Measurements from ENCODE around the gene TCF7L1.
A peak's percentile ranks its signal among the peaks of the same experiment; 100 is the strongest.

Gene TCF7L1, protein sequence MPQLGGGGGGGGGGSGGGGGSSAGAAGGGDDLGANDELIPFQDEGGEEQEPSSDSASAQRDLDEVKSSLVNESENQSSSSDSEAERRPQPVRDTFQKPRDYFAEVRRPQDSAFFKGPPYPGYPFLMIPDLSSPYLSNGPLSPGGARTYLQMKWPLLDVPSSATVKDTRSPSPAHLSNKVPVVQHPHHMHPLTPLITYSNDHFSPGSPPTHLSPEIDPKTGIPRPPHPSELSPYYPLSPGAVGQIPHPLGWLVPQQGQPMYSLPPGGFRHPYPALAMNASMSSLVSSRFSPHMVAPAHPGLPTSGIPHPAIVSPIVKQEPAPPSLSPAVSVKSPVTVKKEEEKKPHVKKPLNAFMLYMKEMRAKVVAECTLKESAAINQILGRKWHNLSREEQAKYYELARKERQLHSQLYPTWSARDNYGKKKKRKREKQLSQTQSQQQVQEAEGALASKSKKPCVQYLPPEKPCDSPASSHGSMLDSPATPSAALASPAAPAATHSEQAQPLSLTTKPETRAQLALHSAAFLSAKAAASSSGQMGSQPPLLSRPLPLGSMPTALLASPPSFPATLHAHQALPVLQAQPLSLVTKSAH

DNA sequence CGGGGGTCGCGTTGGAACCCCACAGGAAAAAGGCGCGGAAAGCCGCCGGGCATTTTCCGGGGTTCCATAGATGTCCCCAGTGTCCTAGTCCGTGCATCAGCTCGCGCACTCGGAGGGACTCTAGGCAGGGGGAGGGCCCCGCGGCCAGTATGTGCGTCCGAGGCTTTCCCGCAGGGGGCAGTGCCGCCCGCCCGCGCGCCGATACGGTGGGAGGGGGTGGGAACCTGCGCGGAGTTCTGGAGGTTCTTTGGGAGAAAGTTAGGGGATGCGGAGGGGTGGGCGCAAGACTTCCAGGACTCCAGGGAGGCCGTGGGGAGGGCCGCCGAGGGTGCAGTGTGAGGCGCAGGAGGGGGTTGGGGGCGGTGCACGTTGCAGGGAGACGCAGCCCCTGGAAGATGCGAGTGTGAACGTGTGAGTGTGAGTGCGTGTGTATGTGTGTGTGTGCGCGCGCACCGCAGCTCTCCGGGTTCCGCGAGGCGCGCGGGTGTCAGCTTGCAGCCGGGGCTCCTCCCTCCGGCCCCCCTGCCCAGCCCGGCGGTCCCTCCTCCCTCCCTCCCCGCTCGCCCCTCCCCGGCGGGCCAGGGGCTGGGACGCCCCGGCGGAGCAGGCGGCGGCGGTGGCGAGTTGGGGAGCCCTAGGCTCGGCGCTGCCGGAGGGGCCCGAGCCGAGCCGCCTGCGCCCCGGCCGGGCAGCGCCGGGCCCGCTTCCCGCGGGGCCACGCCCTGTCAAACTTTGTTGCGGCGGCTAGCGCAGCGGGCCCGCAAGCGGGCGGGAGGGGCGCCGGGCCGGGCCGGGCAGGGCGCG is at the start of gene TCF7L1:
Gene TCF7L1, plus strand, starts transcription at position 559 of the 804 bp plus-strand sequence. CDS start 293 bp downstream, outside the sequence.
- H3K36me3 Mint-ChIP-seq = no peaks in the 10 kb centered on the region
- H3K27me3 Mint-ChIP-seq = peaks cover 31% of the 10 kb centered on the region
- no peak within 1 kb of the TSS for H3K27ac Mint-ChIP-seq
- peaks cover 11% of the 10 kb centered on the region for H3K4me1 Mint-ChIP-seq (ENCODE audit: low read depth)
- H3K9me3 Mint-ChIP-seq (ENCODE audit: low read depth) = no peaks in the 10 kb centered on the region
- H3K4me3 Mint-ChIP-seq = peak within 1 kb of the TSS; percentile 79

DNA sequence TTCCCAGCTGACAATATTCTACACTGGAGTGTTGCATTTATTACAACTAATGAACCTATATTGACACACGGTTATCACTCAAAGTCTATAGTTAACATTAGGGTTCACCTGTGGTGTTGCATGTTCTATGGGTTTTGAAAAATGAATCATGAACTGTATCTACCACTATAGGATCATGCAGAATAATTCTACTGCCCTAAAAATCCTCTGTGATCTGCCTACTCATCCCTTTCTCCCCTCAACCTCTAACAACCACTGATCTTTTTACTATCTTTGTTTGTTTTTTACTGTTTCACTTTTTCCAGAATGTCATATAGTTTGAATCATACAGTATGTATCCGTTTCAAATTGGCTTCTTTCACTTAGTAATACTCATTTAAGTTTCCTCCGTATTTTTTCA is 47.6 kb upstream of the TCF7L1 start:
- Mint-ChIP-seq H3K27ac (no peak overlapping the region), H3K36me3 (peaks cover 9% of the 10 kb centered on the region), H3K4me1 (ENCODE audit: low read depth) (peaks cover 3% of the 10 kb centered on the region), H3K27me3 (peaks cover 11% of the 10 kb centered on the region), H3K4me3 (no peak overlapping the region), H3K9me3 (ENCODE audit: low read depth) (peaks cover 13% of the 10 kb centered on the region)

DNA sequence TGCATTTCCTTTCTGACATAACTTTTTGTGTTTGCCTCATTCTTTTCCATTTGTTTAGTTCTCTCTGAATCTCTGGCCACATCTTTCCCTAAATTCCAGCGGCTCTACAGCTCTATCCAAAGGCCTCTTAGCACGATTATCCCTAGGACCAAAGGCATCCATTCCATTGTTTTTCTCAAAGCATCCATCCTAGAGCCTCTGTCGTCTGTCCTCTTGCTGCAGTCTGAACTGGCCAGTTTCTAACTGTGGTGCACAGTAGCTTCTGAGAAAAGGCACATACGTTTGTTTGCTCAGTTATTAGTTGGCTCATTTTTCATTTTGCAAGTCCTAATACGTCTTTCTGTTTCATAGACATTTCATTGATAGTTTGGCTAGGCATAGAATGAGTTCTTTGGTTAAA is 45.7 kb upstream of the TCF7L1 start:
- peaks cover 2% of the 10 kb centered on the region for H3K36me3 Mint-ChIP-seq
- no peak overlapping the region for H3K4me3 Mint-ChIP-seq
- peaks cover 9% of the 10 kb centered on the region for H3K9me3 Mint-ChIP-seq (ENCODE audit: low read depth)
- peaks cover 3% of the 10 kb centered on the region for H3K4me1 Mint-ChIP-seq (ENCODE audit: low read depth)
- H3K27ac Mint-ChIP-seq = no peak overlapping the region
- peaks cover 11% of the 10 kb centered on the region for H3K27me3 Mint-ChIP-seq

DNA sequence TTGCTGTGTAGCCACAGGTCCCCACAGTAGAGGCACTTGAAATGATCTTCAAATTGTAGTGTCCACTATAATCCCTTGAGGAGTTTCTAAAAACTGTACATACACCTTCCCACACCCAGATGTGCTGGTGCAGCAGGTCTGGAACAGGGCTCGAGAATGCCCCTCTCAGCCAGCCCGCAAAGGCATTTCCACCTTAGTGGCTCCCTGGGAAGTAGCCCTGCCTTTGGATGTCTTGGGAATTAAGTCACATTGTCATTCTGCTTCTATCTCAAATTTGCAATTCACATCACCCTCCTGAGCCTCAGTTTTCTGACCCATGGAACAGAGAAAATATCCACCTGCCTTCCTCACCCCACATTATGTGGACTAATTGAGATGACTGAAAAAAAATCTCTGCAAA is 44.3 kb upstream of the TCF7L1 start:
- Mint-ChIP-seq H3K27me3 (peaks cover 3% of the 10 kb centered on the region), H3K36me3 (no peaks in the 10 kb centered on the region), H3K4me3 (no peak overlapping the region), H3K4me1 (ENCODE audit: low read depth) (peaks cover 3% of the 10 kb centered on the region), H3K27ac (no peak overlapping the region), H3K9me3 (ENCODE audit: low read depth) (no peaks in the 10 kb centered on the region)

DNA sequence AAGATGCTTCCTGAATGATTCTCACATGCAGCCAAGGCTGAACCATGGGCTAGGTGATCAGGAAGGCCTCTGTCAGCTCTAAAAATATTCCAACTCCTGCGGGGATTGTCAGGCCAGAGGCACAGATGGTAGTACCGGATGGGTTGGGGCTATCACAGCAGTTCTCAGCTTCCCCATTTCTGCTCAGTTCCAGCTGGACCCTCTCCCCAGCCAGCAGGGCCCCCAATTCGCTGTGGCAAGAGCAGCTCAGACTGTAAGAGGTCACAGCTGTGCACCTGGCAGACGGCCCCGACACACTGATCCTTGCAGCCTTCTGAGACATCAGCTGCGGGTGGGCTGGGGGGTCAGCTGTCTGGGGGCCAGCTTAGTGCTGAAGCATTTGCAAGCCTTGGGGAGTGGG is 43.6 kb upstream of the TCF7L1 start:
- Mint-ChIP-seq H3K27me3 (no peaks in the 10 kb centered on the region), H3K4me1 (ENCODE audit: low read depth) (peaks cover 3% of the 10 kb centered on the region), H3K4me3 (no peak overlapping the region), H3K27ac (no peak overlapping the region), H3K36me3 (no peaks in the 10 kb centered on the region), H3K9me3 (ENCODE audit: low read depth) (no peaks in the 10 kb centered on the region)

DNA sequence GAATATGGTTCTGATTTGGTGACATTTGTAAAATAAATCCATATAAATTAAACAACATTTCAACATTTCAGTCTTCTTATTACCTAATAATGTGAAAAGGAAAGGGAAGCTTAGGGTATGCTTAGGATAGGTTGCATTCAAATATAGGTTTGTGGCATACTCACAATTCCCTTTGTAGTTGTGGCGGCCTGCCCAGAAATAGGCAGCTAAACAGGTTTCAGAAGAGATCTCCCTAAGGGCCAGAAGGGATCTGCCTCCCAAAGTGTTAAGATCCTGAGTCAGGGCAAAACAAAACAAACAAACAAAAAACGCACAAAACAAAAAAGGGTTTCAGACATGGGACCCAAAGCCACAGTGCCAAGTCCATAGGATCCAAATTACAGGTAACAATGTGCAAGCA is 41.4 kb upstream of the TCF7L1 start:
- H3K27ac Mint-ChIP-seq = no peak overlapping the region
- H3K27me3 Mint-ChIP-seq = no peaks in the 10 kb centered on the region

DNA sequence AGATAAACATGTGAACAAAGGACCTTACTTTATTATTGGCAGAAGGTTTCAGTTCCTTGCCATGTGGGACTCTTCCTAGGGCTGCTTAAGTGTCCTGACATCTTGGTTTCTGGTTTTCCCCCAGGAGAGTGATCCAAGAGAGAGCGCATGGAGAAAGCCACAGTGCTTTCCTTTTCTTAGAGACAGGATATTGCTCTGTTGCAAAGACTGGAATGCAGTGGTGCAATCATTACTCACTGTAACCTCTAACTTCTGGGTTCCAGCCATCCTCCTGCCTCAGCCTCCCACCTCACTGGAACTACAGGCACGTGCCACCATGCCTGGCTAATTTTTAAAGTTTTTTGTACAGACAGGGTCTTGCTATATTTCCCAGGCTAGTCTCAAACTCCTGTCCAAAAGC is 38.1 kb upstream of the TCF7L1 start:
- Mint-ChIP-seq H3K27me3 (peaks cover 4% of the 10 kb centered on the region), H3K4me1 (ENCODE audit: low read depth) (no peaks in the 10 kb centered on the region), H3K4me3 (no peak overlapping the region)

More for the DNA sequence above, 41.4 kb upstream of the TCF7L1 start:
- no peaks in the 10 kb centered on the region for H3K36me3 Mint-ChIP-seq
- no peak overlapping the region for H3K4me3 Mint-ChIP-seq
- no peaks in the 10 kb centered on the region for H3K4me1 Mint-ChIP-seq (ENCODE audit: low read depth)
- no peaks in the 10 kb centered on the region for H3K9me3 Mint-ChIP-seq (ENCODE audit: low read depth)

DNA sequence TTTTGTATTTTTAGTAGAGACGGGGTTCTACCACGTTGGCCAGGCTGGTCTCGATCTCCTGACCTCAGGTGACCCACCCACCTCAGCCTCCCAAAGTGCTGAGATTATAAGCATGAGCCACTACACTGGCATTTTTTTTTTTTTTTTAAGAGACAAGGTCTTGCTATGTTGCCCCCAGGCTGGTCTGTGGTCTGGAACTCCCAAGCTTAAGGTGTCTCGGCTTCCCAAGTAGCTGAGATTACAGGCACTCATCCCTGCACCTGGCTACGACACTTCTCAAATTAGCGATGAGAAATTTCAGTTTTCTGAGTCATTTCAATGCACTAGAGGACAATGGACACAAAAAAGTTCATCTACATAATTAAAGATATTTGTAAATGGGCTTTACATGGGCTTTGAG is 36.6 kb upstream of the TCF7L1 start:
- Mint-ChIP-seq H3K27me3 (peaks cover 4% of the 10 kb centered on the region), H3K9me3 (ENCODE audit: low read depth) (no peaks in the 10 kb centered on the region), H3K4me3 (no peak overlapping the region)

More for the DNA sequence above, 38.1 kb upstream of the TCF7L1 start:
- H3K9me3 Mint-ChIP-seq (ENCODE audit: low read depth) = no peaks in the 10 kb centered on the region
- H3K36me3 Mint-ChIP-seq = no peaks in the 10 kb centered on the region
- H3K27ac Mint-ChIP-seq = no peak overlapping the region

DNA sequence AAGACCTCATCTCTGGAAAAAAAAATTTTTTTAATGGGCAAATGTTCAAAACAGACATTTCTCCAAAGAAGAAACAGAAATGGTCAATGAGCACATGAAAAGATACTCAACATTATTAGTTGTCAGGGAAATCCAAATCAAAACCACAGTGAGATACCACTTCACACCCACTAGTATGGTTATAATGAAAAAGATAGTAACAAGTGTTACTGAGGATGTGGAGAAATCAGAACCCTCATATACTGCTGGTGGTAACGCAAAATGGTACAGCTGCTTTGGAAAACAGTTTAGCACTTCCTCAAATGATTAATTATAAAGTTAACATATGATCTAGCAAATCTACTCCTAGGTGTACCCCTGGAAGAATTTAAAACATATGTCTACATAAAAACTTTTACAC is 29.0 kb upstream of the TCF7L1 start:
- Mint-ChIP-seq H3K9me3 (ENCODE audit: low read depth) (no peaks in the 10 kb centered on the region), H3K4me1 (ENCODE audit: low read depth) (no peaks in the 10 kb centered on the region), H3K27me3 (peaks cover 2% of the 10 kb centered on the region), H3K27ac (no peak overlapping the region), H3K36me3 (no peaks in the 10 kb centered on the region), H3K4me3 (no peak overlapping the region)

More for the DNA sequence above, 36.6 kb upstream of the TCF7L1 start:
- H3K36me3 Mint-ChIP-seq = no peaks in the 10 kb centered on the region
- H3K4me1 Mint-ChIP-seq (ENCODE audit: low read depth) = no peaks in the 10 kb centered on the region
- H3K27ac Mint-ChIP-seq = no peak overlapping the region

DNA sequence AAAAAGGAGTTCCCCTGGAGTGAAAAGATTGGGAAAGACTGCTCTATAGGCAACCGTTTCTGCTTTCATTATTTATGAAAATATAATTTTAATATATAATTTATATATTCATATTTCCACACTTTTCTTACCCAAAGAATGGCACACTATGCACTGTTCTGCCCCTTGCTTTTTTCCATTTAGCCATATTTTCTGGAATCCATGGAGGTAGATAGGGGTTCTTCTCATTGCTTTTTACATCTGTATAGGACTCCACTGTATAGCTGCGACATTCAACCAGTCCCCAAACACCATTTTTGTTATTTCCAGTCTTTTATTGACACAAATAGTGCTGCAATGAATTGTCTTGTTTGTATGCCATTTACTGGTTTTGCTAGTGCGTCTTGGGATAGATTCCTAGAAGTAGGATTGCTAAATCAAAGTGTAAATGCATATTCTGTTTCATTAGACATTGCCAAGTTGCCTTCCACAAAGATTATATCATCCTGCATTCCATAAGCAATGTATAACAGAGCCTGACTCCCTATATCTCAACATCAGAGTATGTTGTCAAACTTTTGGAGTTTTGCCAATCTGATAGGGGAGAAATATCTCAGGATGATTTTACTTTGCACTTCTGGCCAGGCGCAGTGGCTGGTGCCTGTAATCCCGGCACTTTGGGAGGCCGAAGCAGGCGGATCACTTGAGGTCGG is 26.6 kb upstream of the TCF7L1 start:
- H3K4me3 Mint-ChIP-seq = no peak overlapping the region
- H3K27ac Mint-ChIP-seq = no peak overlapping the region
- no peaks in the 10 kb centered on the region for H3K9me3 Mint-ChIP-seq (ENCODE audit: low read depth)
- no peaks in the 10 kb centered on the region for H3K36me3 Mint-ChIP-seq
- H3K4me1 Mint-ChIP-seq (ENCODE audit: low read depth) = no peaks in the 10 kb centered on the region
- H3K27me3 Mint-ChIP-seq = peaks cover 3% of the 10 kb centered on the region

DNA sequence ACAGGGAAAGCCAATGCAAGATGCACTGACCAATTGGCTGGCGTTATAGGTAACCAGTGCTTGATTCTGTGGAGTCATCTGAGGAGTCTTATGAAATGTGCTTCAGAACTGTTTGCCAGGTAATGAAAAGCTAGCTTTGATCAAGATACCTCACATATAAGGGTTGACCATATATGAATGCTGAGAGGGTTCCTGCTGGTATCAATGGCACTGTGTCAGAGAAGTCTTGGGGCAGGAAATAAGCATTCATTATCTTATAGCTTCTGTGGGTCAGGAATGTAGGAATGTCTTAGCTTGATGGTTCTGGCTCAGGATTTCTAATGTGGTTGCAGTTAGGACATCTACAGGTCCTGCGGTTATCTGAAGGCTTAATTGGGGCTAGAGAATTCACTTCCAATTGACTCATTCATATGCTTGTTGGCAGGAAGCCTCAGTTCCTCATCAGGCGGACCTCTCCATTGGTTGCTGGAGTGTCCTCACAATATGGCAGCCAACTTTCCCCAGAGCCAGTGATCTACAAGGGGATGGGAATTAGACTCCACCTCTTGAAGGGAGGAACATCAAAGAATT is 22.1 kb upstream of the TCF7L1 start:
- no peaks in the 10 kb centered on the region for H3K9me3 Mint-ChIP-seq (ENCODE audit: low read depth)
- no peak overlapping the region for H3K27ac Mint-ChIP-seq
- peaks cover 11% of the 10 kb centered on the region for H3K27me3 Mint-ChIP-seq
- H3K4me1 Mint-ChIP-seq (ENCODE audit: low read depth) = no peaks in the 10 kb centered on the region
- no peaks in the 10 kb centered on the region for H3K36me3 Mint-ChIP-seq
- no peak overlapping the region for H3K4me3 Mint-ChIP-seq

DNA sequence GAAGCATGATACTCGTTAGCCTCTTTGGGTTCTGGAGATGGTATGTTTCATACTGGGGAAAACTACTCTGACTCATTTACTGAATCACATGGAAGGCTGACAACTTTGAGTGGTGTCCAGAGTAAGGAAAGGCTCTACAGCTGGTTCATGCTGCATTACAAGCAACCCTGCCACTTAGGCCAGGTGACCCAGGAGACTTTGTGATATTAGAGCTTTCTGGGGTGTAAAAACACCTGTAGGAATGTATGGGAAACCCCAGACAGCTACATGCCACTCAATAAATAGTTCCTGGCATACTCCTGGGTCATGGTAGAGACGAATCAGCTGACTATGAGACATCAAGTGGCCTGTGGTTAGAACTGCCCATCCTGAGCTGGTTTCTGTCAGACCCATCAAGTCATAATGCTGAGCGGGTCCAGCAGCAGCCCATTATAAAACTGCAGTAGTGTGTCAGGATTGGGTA is 21.3 kb upstream of the TCF7L1 start:
- H3K36me3 Mint-ChIP-seq = no peaks in the 10 kb centered on the region
- no peaks in the 10 kb centered on the region for H3K9me3 Mint-ChIP-seq (ENCODE audit: low read depth)
- H3K27ac Mint-ChIP-seq = no peak overlapping the region
- H3K4me1 Mint-ChIP-seq (ENCODE audit: low read depth) = no peaks in the 10 kb centered on the region
- H3K27me3 Mint-ChIP-seq = peaks cover 11% of the 10 kb centered on the region
- H3K4me3 Mint-ChIP-seq = no peak overlapping the region

DNA sequence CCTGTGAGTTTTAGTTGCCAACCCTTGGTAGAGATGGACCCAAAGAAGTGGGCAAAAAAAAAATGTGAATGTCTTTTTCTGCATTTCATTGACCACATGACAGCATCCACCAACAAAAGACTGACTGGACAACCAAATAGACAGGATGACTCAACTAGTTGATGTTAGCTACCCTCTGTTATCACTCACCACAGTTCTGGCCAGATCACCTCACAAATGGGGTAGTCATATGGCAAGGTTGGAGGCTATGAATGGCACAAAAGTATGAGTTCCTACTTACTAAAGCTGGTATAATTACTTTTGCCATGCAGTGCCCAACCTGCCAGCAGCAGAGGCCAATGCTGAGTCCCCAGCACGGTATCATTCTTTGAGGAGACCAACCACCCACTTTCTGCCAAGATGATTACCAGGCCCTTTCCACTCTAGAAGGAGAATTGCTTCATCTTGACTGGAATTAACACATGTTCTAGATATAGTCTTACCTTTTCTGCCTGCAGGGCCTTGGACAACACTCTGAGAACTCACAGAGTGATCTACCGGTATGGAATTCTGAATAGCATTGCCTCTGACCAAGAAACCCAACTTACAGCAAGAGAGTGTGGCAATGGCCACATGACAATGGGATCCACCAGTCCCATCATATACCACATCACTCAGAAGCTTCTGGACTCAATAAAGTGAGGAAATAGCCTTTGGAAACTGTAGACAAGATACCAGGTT is 20.1 kb upstream of the TCF7L1 start:
- Mint-ChIP-seq H3K4me1 (ENCODE audit: low read depth) (no peaks in the 10 kb centered on the region), H3K9me3 (ENCODE audit: low read depth) (no peaks in the 10 kb centered on the region), H3K27ac (no peak overlapping the region), H3K36me3 (no peaks in the 10 kb centered on the region), H3K4me3 (no peak overlapping the region), H3K27me3 (peaks cover 11% of the 10 kb centered on the region)
